ENCODE measurements around the gene GNA12. TPM values are rescaled to one million over a fixed set of nuclear protein-coding genes. Genes with fewer than 3 reads are reported as not detected.
"Not testable (repeated sequence)": the region's sequence is repeated elsewhere in the genome, so short reads cannot be mapped to it uniquely, and the experiment has no call there.

GNA12 gene
- total and polyA plus RNA-seq, 8 donors, result 2.0 to 54.6 (median 22.0) TPM

DNA sequence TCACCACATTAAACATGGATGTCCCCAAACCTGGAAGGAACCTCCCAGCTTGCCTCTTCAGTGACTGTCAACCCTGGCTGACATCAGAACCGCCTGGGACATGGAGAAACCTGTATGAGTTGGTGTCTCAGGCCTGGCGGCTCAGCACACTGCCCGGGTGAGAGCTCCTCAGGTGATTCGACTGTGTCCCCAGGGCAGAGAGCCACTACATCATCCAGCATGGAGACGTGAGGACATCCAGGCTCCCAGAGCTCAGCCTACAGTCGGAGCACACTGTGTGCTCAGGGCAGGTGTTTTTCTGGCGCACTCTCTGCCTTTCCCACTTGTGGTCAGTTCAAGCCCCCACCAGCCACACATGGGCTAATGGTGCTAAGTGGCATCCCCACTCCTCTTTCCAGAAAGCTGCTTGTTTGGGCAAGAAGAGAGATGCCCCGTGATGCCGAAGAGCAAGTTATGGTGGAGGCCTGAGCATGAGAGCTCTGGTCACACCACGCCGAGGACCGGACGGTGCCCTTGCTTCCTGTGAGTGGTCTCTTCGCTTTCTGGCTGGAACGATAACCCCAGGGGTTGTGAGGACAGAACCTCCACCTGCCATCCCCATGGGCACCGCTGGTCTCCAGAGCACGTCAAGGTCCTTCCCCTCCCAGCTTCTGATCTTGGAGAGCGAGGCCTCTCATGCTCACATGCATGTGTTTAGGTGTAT, 117.6 kb downstream of the GNA12 start:
- no peaks in the 10 kb centered on the region for H3K27me3 ChIP-seq
- H3K27ac ChIP-seq, result no peak overlapping the region
- 89 to 94% (median 92%) methylated on average over 17 to 18 of the region's 18 CpGs for WGBS, 5 donors
- H3K36me3 ChIP-seq, result peaks cover 5 to 76% (median 65%) of the 10 kb centered on the region in 4 donors
- H3K4me1 ChIP-seq, result peaks cover 3 to 26% (median 17%) of the 10 kb centered on the region in 4 donors
- H3K9me3 ChIP-seq, result no peaks in the 10 kb centered on the region
- TF ChIP-seq EP300 (IDR thresholded peaks at IDR 0.05) (no peak), POLR2A (IDR thresholded peaks at IDR 0.05) (no peak), POLR2AphosphoS5 (IDR thresholded peaks at IDR 0.05) (no peak)
- TF ChIP-seq, protein P1, sequence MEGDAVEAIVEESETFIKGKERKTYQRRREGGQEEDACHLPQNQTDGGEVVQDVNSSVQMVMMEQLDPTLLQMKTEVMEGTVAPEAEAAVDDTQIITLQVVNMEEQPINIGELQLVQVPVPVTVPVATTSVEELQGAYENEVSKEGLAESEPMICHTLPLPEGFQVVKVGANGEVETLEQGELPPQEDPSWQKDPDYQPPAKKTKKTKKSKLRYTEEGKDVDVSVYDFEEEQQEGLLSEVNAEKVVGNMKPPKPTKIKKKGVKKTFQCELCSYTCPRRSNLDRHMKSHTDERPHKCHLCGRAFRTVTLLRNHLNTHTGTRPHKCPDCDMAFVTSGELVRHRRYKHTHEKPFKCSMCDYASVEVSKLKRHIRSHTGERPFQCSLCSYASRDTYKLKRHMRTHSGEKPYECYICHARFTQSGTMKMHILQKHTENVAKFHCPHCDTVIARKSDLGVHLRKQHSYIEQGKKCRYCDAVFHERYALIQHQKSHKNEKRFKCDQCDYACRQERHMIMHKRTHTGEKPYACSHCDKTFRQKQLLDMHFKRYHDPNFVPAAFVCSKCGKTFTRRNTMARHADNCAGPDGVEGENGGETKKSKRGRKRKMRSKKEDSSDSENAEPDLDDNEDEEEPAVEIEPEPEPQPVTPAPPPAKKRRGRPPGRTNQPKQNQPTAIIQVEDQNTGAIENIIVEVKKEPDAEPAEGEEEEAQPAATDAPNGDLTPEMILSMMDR (IDR thresholded peaks at IDR 0.05), result no peak
- peak in 1 of 2 donors; percentile 13 for DNase-seq
- no peak overlapping the region for H3K4me3 ChIP-seq
- intact Hi-C loops (cut with DNase I; ENCODE audit: low total_unique reads), result no loop called here

DNA sequence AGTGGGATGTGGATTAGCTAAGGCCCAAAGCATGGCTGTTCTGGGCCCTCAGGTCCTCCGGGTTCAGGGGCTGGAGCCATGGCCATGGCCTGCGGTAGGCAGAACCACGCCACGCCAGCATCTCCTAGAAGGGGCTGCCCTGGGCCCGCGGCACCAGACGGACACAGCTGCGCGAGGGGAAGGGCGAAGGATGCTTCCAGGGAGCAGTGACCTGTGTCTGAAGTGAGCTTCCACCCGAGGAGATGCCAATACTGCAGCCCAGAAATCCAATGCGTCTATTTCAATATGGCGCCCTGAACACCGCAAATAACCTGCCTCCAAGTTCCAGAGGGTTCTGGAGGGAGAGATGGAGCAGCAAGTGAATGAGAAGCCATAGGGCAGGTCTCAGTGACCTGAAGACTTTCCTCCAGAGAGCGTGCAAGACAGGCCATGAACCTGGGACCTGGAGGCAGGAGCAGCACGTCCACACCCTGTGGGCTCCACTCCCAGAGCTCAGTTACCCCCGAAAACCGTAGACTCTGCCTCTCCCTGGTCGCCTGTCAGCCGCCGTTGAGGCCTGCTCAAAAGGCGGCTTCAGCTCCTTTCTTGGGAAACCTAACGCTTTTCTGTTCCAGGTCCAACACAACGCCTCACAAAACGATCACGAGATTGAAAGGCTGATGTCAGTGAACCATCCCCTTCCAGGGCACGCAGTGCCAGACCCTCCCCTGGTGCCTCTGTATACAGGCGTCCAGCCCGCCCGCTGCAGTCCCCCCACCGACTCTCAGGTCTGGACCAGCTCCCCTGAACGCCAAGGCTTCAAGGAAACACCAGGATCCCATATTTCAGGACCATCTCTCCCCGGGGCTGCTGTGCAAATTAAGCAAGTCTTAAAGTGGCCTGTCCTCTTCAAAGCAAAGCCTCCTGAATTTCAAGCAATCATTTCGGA, 118.7 kb downstream of the GNA12 start:
- H3K27me3 ChIP-seq, result no peaks in the 10 kb centered on the region
- TF ChIP-seq POLR2AphosphoS5 (IDR thresholded peaks at IDR 0.05), result no peak
- TF ChIP-seq POLR2A (IDR thresholded peaks at IDR 0.05), result no peak
- intact Hi-C loops (cut with DNase I; ENCODE audit: low total_unique reads), result no loop called here
- no peak overlapping the region for H3K27ac ChIP-seq
- H3K4me3 ChIP-seq, result no peak overlapping the region
- DNase-seq, result peak in 1 of 2 donors; percentile 17
- H3K36me3 ChIP-seq, result peaks cover 5 to 75% (median 64%) of the 10 kb centered on the region in 4 donors
- no peaks in the 10 kb centered on the region for H3K9me3 ChIP-seq
- WGBS, 5 donors, result 93 to 98% (median 97%) methylated on average over 27 to 34 of the region's 34 CpGs
- H3K4me1 ChIP-seq, result peaks cover 3 to 22% (median 15%) of the 10 kb centered on the region in 4 donors

DNA sequence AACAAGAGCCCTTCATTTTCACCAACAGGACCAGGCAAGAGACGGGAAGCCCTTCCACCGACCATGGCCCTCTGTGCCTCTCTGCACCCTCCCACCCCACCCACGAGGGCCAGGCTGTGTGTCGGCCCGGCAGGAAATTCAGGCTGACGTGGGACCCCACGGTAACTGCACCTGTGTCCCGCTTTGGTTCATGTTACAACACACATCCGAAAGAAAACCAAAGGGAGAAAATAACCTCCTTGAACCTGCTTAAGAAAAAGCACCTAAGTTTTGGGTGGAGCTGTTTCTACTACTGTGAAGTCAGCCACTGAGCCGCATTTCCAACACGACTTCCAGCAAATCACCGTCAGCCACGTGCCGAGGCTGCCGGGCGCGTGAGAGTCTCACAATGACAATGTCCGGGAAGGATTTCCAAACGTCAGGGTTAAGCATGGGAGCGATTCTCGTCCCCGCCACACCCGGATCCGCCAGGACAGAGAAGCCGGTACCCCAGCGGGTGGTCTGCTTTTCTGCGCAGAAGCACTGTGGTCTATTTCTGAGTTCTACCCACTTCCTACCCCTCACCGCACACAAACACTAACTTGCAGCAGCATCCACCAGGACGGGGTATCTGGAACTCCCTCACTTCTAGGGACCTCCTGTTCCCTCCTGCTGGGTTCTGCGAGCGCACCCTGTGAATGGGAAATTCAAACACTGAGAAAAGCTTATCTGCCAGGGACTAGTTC, 119.5 kb downstream of the GNA12 start:
- peaks cover 5 to 75% (median 62%) of the 10 kb centered on the region in 4 donors for H3K36me3 ChIP-seq
- H3K9me3 ChIP-seq, result no peaks in the 10 kb centered on the region
- H3K4me1 ChIP-seq, result peaks cover 3 to 13% (median 10%) of the 10 kb centered on the region in 4 donors
- peak in 1 of 2 donors; percentile 14 for DNase-seq
- WGBS, 5 donors, result 93 to 95% (median 95%) methylated on average over 31 of the region's 31 CpGs
- TF ChIP-seq POLR2AphosphoS5 (IDR thresholded peaks at IDR 0.05) (no peak), POLR2A (IDR thresholded peaks at IDR 0.05) (no peak)
- TF ChIP-seq, protein P1 (IDR thresholded peaks at IDR 0.05), result no peak
- intact Hi-C loops (cut with DNase I; ENCODE audit: low total_unique reads), result no loop called here
- H3K4me3 ChIP-seq, result no peak overlapping the region
- no peaks in the 10 kb centered on the region for H3K27me3 ChIP-seq
- H3K27ac ChIP-seq, result no peak overlapping the region

DNA sequence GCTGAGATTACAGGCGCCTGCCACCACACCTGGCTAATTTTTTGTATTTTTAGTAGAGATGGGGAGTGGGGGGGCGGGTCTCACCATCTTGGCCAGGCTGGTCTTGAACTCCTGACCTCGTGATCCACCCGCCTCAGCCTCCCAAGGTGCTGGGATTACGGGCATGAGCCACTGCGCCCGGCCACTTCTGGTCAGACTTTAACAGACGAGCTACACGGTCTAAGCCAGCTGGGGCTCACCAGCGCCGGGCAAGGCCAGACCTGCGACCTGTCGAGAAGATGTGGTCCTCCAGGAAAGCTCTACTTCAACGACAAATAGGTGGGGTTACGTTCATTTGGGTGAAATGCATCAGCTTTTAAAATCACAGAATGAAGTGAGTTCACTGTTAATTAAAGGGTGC, 120.1 kb downstream of the GNA12 start:
- H3K4me3 ChIP-seq; H3K4me1 ChIP-seq; H3K27me3 ChIP-seq; H3K27ac ChIP-seq; DNase-seq; intact Hi-C loops (cut with DNase I; ENCODE audit: low total_unique reads); H3K9me3 ChIP-seq: not testable (repeated sequence)
- peaks cover 5 to 73% (median 60%) of the 10 kb centered on the region in 4 donors for H3K36me3 ChIP-seq
- WGBS, 5 donors, result 93 to 100% (median 96%) methylated on average over 12 to 15 of the region's 15 CpGs

Measured in stomach (tissue), 9 donors.